SU-DHL-6 (cell line): Measurements from ENCODE around the gene ACBD6.

ENCODE experiments used
- H2AFZ ChIP-seq: fragments of 200-600 bp; sonication (generic); 2 replicates; pipeline ENCODE4 v1.6.1; 2014; ENCODE audit warnings: low read depth, mild to moderate bottlenecking, moderate library complexity, mixed read lengths, antibody characterized with exemption, low read length; ENCODE audit not compliant: severe bottlenecking
- H3F3A ChIP-seq: fragments of 200-600 bp; shearing (Covaris generic); 2 replicates; pipeline ENCODE4 v1.6.0; 2016; ENCODE audit warnings: antibody characterized with exemption, mild to moderate bottlenecking; ENCODE audit not compliant: insufficient read depth
- H3K27ac ChIP-seq: fragments of 200-600 bp; sonication (generic); 2 replicates; pipeline ENCODE4 v1.5.1; 2016; ENCODE audit warnings: low read depth, mild to moderate bottlenecking, low read length, moderate library complexity, mixed read lengths
- H3K27me3 ChIP-seq: fragments of 200-600 bp; sonication (generic), shearing (Covaris generic); 2 replicates; pipeline ENCODE4 v1.6.0; 2014; ENCODE audit warnings: mild to moderate bottlenecking, low read length
- H3K36me3 ChIP-seq: fragments of 200-600 bp; sonication (generic); 2 replicates; pipeline ENCODE4 v1.6.1; 2014; ENCODE audit warnings: mild to moderate bottlenecking, low read length, mixed read lengths
- H3K4me2 ChIP-seq: fragments of 300-600, 200-600 bp; shearing (Covaris generic), sonication (generic); 2 replicates; pipeline ENCODE4 v1.6.0; 2014; ENCODE audit warnings: low read length, low read depth, mild to moderate bottlenecking; ENCODE audit not compliant: poor library complexity, severe bottlenecking
- H3K4me3 ChIP-seq: fragments of 200-600 bp; sonication (generic); 2 replicates; pipeline ENCODE4 v1.5.1; 2014; ENCODE audit warnings: antibody characterized with exemption, low read length, mild to moderate bottlenecking, mixed read lengths; ENCODE audit not compliant: insufficient read depth, poor library complexity, severe bottlenecking
- H3K79me2 ChIP-seq: fragments of 200-600 bp; sonication (generic); 2 replicates; pipeline ENCODE4 v1.6.1; 2014; ENCODE audit warnings: mild to moderate bottlenecking, low read length, moderate library complexity; ENCODE audit not compliant: insufficient read depth
- H3K9ac ChIP-seq: fragments of 200-600 bp; sonication (generic); 2 replicates; pipeline ENCODE4 v1.7.0; 2014; ENCODE audit warnings: mild to moderate bottlenecking, low read length
- H3K9me2 ChIP-seq: fragments of 200-600 bp; sonication (generic); replicated peaks from 2 replicates; pipeline ENCODE4 v1.6.1; 2014; ENCODE audit warnings: low read length; ENCODE audit not compliant: insufficient read depth
- H3K9me3 ChIP-seq: fragments of 200-600 bp; sonication (generic); 2 replicates; pipeline ENCODE4 v1.6.1; 2014; ENCODE audit warnings: low read length, mixed read lengths; ENCODE audit not compliant: insufficient read depth
- H4K20me1 ChIP-seq: fragments of 200-600 bp; sonication (generic); 2 replicates; pipeline ENCODE4 v1.6.1; 2014; ENCODE audit warnings: low read depth, mild to moderate bottlenecking, antibody characterized with exemption, low read length, moderate library complexity, mixed read lengths
- EZH2phosphoT487 ChIP-seq: fragments of 200-600 bp; sonication (generic), shearing (Covaris generic); conservative IDR thresholded peaks from 2 replicates; pipeline ENCODE4 v1.6.1; 2018; ENCODE audit warnings: mild to moderate bottlenecking, antibody characterized with exemption, low read length, moderate library complexity, mixed read lengths
- TF ChIP-seq, protein P1 (sequence below): fragments of 200-600 bp; sonication (generic); IDR thresholded peaks from one replicate; pipeline ENCODE4 v1.5.1; 2017; ENCODE audit warnings: antibody characterized with exemption, mild to moderate bottlenecking, low read length, moderate library complexity; ENCODE audit not compliant: insufficient read depth, poor library complexity, severe bottlenecking

ACBD6 gene

DNA sequence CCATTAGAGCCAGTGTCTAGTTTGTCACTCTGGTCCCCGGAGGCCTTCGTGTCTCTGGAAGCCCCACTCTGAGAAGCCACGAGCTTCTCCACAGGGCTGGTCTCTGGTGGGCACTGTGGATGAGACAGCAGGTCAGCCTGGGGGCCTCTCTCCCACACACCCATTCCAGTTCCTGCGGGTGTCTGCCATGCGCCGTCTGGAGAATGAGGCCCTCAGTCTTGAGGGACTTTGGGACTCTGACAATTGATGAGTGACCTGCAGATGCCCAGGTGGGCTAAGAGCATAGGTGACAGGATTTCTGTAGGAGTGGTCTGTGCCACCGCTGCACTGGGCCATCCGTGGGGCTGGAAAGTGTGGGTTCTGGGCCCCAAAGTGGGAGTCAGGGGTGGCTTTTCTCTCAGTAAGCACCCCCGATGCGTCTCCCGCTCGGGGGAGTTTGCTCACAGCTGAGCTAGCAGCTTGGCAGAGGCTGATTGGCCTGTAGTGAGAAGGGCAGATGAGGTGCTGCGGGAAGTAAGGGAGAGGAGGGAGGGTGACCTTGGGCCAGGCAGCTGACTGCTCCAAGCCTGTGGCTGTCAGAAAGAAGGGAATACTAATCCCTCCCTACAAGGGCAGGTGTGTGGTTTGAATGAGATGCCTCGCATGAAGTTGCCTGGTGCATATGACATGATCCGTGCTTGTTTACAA lies 245.9 kb downstream of the ACBD6 start:
- Histone ChIP-seq H3K36me3 (no peaks in the 10 kb centered on the region), H3K27ac (no peak overlapping the region), H3F3A (no peaks in the 10 kb centered on the region), H3K4me2 (no peak overlapping the region), H3K9me3 (no peaks in the 10 kb centered on the region), H3K27me3 (no peaks in the 10 kb centered on the region), H4K20me1 (no peaks in the 10 kb centered on the region), H3K4me3 (no peak overlapping the region), H3K79me2 (no peaks in the 10 kb centered on the region), H2AFZ (no peak overlapping the region), H3K9me2 (no peaks in the 10 kb centered on the region), H3K9ac (no peak overlapping the region)
- TF ChIP-seq EZH2phosphoT487: no peak
- TF ChIP-seq, protein P1, sequence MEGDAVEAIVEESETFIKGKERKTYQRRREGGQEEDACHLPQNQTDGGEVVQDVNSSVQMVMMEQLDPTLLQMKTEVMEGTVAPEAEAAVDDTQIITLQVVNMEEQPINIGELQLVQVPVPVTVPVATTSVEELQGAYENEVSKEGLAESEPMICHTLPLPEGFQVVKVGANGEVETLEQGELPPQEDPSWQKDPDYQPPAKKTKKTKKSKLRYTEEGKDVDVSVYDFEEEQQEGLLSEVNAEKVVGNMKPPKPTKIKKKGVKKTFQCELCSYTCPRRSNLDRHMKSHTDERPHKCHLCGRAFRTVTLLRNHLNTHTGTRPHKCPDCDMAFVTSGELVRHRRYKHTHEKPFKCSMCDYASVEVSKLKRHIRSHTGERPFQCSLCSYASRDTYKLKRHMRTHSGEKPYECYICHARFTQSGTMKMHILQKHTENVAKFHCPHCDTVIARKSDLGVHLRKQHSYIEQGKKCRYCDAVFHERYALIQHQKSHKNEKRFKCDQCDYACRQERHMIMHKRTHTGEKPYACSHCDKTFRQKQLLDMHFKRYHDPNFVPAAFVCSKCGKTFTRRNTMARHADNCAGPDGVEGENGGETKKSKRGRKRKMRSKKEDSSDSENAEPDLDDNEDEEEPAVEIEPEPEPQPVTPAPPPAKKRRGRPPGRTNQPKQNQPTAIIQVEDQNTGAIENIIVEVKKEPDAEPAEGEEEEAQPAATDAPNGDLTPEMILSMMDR: no peak

GRCh38 chr1:180255536-180256340 lies 246.6 kb downstream of the ACBD6 start:
- TF ChIP-seq, protein P1: no peak
- no peak for TF ChIP-seq EZH2phosphoT487
- H3K79me2 ChIP-seq: no peaks in the 10 kb centered on the region
- H3K9me2 ChIP-seq: no peaks in the 10 kb centered on the region
- no peak overlapping the region for H3K9ac ChIP-seq
- no peaks in the 10 kb centered on the region for H3F3A ChIP-seq
- H4K20me1 ChIP-seq: no peaks in the 10 kb centered on the region
- H3K4me3 ChIP-seq: no peak overlapping the region
- H3K36me3 ChIP-seq: no peaks in the 10 kb centered on the region
- no peaks in the 10 kb centered on the region for H3K9me3 ChIP-seq
- no peak overlapping the region for H3K27ac ChIP-seq
- H3K4me2 ChIP-seq: no peak overlapping the region
- H3K27me3 ChIP-seq: no peaks in the 10 kb centered on the region
- H2AFZ ChIP-seq: no peak overlapping the region

DNA sequence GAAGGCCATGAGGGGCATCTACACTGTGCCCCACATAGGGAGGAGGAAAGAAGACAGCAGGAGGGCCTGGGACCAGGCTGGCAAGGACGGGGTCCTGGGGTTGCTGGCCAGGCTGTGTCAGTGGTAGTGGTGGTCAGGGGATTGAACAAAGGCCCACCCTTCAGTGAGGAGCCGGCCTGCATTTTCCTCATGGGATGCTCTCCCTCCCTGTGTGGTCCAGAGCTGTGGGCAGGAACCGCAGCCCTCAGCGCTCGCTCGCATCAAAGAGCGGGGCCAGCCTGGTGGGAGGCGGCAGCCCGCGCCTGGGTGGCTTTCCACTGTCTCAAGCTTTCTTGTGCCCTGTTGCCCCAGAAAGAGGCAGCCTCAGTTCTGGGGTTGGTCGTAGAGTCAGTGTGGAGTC lies 247.5 kb downstream of the ACBD6 start:
- no peak for TF ChIP-seq EZH2phosphoT487
- TF ChIP-seq, protein P1: no peak
- H3K4me3 ChIP-seq: no peak overlapping the region
- no peaks in the 10 kb centered on the region for H3K79me2 ChIP-seq
- H3K9ac ChIP-seq: no peak overlapping the region
- H4K20me1 ChIP-seq: no peaks in the 10 kb centered on the region
- H3K9me3 ChIP-seq: no peaks in the 10 kb centered on the region
- H3K36me3 ChIP-seq: no peaks in the 10 kb centered on the region
- no peak overlapping the region for H3K27ac ChIP-seq
- no peaks in the 10 kb centered on the region for H3K27me3 ChIP-seq
- no peaks in the 10 kb centered on the region for H3K9me2 ChIP-seq
- no peak overlapping the region for H2AFZ ChIP-seq
- no peak overlapping the region for H3K4me2 ChIP-seq
- no peaks in the 10 kb centered on the region for H3F3A ChIP-seq
